IMR-90 (cell line): ENCODE results near the gene LAIR2. TPM values are rescaled to one million over a fixed set of nuclear protein-coding genes. Genes with fewer than 3 reads are reported as not detected.

Experiments used
- ATAC-seq: fragments of 200-7000 bp; cut with Tn5 transposase; 2 replicates; pipeline ENCODE4 v1.9.1; 2020; ENCODE audit warnings: low read depth, mild to moderate bottlenecking, moderate library complexity
- BruUV-seq: library from RNA; stranded (reverse); fragments of 400-500 nt; replicated peaks from 2 replicates; lab custom pipeline; 2021; lab: Mats Ljungman, UMichigan
- CTCF ChIA-PET: fragments of 300-600 bp; formaldehyde crosslinking; extraction: SDS; loops from one replicate; lab custom pipeline; 2021; ENCODE audit warnings: antibody characterized with exemption; lab: Yijun Ruan, JAX
- POLR2A ChIA-PET: fragments of 300-600 bp; sonication (Branson Sonifier 250); formaldehyde crosslinking; loops from one replicate; lab custom pipeline; 2022; ENCODE audit warnings: antibody characterized with exemption; ENCODE audit not compliant: unreplicated experiment; lab: Charles Lee
- DNase-seq: peaks from one replicate; pipeline ENCODE4 v3.0.0; 2013
- H2AFZ ChIP-seq: replicated peaks from 2 replicates; pipeline ENCODE3; 2013; ENCODE audit warnings: low read length, mild to moderate bottlenecking; ENCODE audit not compliant: poor library complexity
- H2AK5ac ChIP-seq: 2 replicates; pipeline ENCODE4 v1.6.1; 2013; ENCODE audit warnings: low read depth, low read length, inconsistent platforms
- H2AK9ac ChIP-seq: replicated peaks from 2 replicates; pipeline ENCODE3; 2013; ENCODE audit warnings: mild to moderate bottlenecking, low read depth, low read length, moderate library complexity; ENCODE audit not compliant: poor library complexity
- H2BK120ac ChIP-seq: 2 replicates; pipeline ENCODE4 v1.6.1; 2013; ENCODE audit warnings: low read depth, low read length, inconsistent platforms
- H2BK15ac ChIP-seq: 3 replicates; pipeline ENCODE4 v1.6.1; 2013; ENCODE audit warnings: low read depth, low read length, inconsistent platforms
- H2BK20ac ChIP-seq: 2 replicates; pipeline ENCODE4 v1.6.1; 2013; ENCODE audit warnings: low read depth, mild to moderate bottlenecking, inconsistent platforms, low read length, moderate library complexity
- H2BK5ac ChIP-seq: 2 replicates; pipeline ENCODE4 v1.6.1; 2013; ENCODE audit warnings: mild to moderate bottlenecking, low read depth, low read length, inconsistent platforms; ENCODE audit not compliant: poor library complexity, severe bottlenecking
- H3K14ac ChIP-seq: replicated peaks from 2 replicates; pipeline ENCODE4 v1.6.1; 2013; ENCODE audit warnings: low read depth, low read length, inconsistent platforms
- H3K18ac ChIP-seq: 2 replicates; pipeline ENCODE4 v1.6.1; 2013; ENCODE audit warnings: low read depth, low read length, control low read depth
- H3K23ac ChIP-seq: 2 replicates; pipeline ENCODE4 v1.6.1; 2013; ENCODE audit warnings: low read depth, low read length, inconsistent platforms
- H3K27ac ChIP-seq: 2 replicates; pipeline ENCODE4 v1.5.1; 2013; ENCODE audit warnings: mild to moderate bottlenecking, control low read depth, low read length; ENCODE audit not compliant: insufficient read depth
- H3K27me3 ChIP-seq: 2 replicates; pipeline ENCODE4 v1.6.1; 2013; ENCODE audit warnings: low read length; ENCODE audit not compliant: control insufficient read depth, insufficient read depth
- H3K36me3 ChIP-seq: 2 replicates; pipeline ENCODE4 v1.6.1; 2013; ENCODE audit warnings: low read length, mixed read lengths; ENCODE audit not compliant: control insufficient read depth, insufficient read depth
- H3K4ac ChIP-seq: 2 replicates; pipeline ENCODE4 v1.6.1; 2013; ENCODE audit warnings: low read depth, low read length, inconsistent platforms
- H3K4me1 ChIP-seq: 2 replicates; pipeline ENCODE4 v1.6.1; 2013; ENCODE audit warnings: low read length, mixed read lengths; ENCODE audit not compliant: control insufficient read depth, insufficient read depth
- H3K4me2 ChIP-seq: 2 replicates; pipeline ENCODE4 v1.6.1; 2013; ENCODE audit warnings: low read depth, mild to moderate bottlenecking, control low read depth, low read length, moderate library complexity
- H3K4me3 ChIP-seq: 2 replicates; pipeline ENCODE4 v1.5.1; 2013; ENCODE audit warnings: low read depth, mild to moderate bottlenecking, control low read depth, low read length, moderate library complexity; ENCODE audit not compliant: insufficient read depth
- H3K56ac ChIP-seq: 2 replicates; pipeline ENCODE4 v1.6.1; 2013; ENCODE audit warnings: low read length, inconsistent platforms; ENCODE audit not compliant: insufficient read depth; ENCODE audit errors: extremely low read depth
- H3K79me1 ChIP-seq, 2 experiments: 2 replicates each; pipeline ENCODE4 v1.6.1; 2013; ENCODE audit warnings: low read length in 2 of 2, inconsistent platforms in 1 of 2, low read depth in 1 of 2
- H3K9ac ChIP-seq: 2 replicates; pipeline ENCODE4 v1.6.1; 2013; ENCODE audit warnings: low read depth, low read length, control low read depth
- H3K9me1 ChIP-seq: 2 replicates; pipeline ENCODE4 v1.6.1; 2013; ENCODE audit warnings: low read length, inconsistent platforms; ENCODE audit not compliant: insufficient read depth
- H3K9me3 ChIP-seq: 2 replicates; pipeline ENCODE4 v1.6.1; 2013; ENCODE audit warnings: low read length; ENCODE audit not compliant: control insufficient read depth, insufficient read depth
- H4K20me1 ChIP-seq: 2 replicates; pipeline ENCODE4 v1.6.1; 2013; ENCODE audit warnings: low read length, inconsistent platforms; ENCODE audit not compliant: insufficient read depth
- H4K5ac ChIP-seq: 2 replicates; pipeline ENCODE4 v1.6.1; 2013; ENCODE audit warnings: mild to moderate bottlenecking, low read depth, low read length, control low read depth
- H4K8ac ChIP-seq, 2 experiments: 2 replicates each; pipeline ENCODE4 v1.6.1; 2013; ENCODE audit warnings: low read depth in 2 of 2, low read length in 2 of 2, control low read depth in 1 of 2, inconsistent platforms in 1 of 2
- H4K91ac ChIP-seq: 2 replicates; pipeline ENCODE4 v1.6.1; 2013; ENCODE audit warnings: low read depth, low read length, inconsistent platforms; ENCODE audit not compliant: insufficient read depth
- BHLHE40 ChIP-seq: fragments of 150-350 bp; IDR thresholded peaks from 2 replicates; pipeline ENCODE4 v1.6.1; 2016; ENCODE audit warnings: mild to moderate bottlenecking, low read depth, low read length
- CEBPB ChIP-seq: IDR thresholded peaks from 2 replicates; pipeline ENCODE4 v1.6.1; 2012; ENCODE audit warnings: low read depth, low read length, improper control_type of control experiment
- CHD1 ChIP-seq: IDR thresholded peaks from 2 replicates; pipeline ENCODE4 v1.6.1; 2012; ENCODE audit warnings: low read depth, low read length, improper control_type of control experiment
- FOS ChIP-seq: fragments of 150-350 bp; IDR thresholded peaks from 2 replicates; pipeline ENCODE4 v1.6.1; 2016; ENCODE audit warnings: low read depth, low read length
- MAFK ChIP-seq: IDR thresholded peaks from 2 replicates; pipeline ENCODE4 v1.6.1; 2012; ENCODE audit warnings: low read depth, low read length, improper control_type of control experiment
- MAZ ChIP-seq: IDR thresholded peaks from 2 replicates; pipeline ENCODE4 v1.6.1; 2012; ENCODE audit warnings: low read depth, mild to moderate bottlenecking, low read length, improper control_type of control experiment, moderate library complexity, borderline replicate concordance
- MXI1 ChIP-seq: IDR thresholded peaks from 2 replicates; pipeline ENCODE4 v1.6.1; 2012; ENCODE audit warnings: low read depth, mild to moderate bottlenecking, low read length, moderate library complexity, borderline replicate concordance
- NFE2L2 ChIP-seq: fragments of 150-350 bp; IDR thresholded peaks from 2 replicates; pipeline ENCODE4 v1.6.1; 2016; ENCODE audit warnings: low read depth, mild to moderate bottlenecking, low read length
- POLR2A ChIP-seq: IDR thresholded peaks from 2 replicates; pipeline ENCODE4 v1.6.1; 2012; ENCODE audit warnings: mild to moderate bottlenecking, low read depth, low read length
- RAD21 ChIP-seq: IDR thresholded peaks from 2 replicates; pipeline ENCODE4 v1.6.1; 2012; ENCODE audit warnings: low read length, improper control_type of control experiment
- RCOR1 ChIP-seq: IDR thresholded peaks from 2 replicates; pipeline ENCODE4 v1.6.1; 2012; ENCODE audit warnings: mild to moderate bottlenecking, low read length, improper control_type of control experiment; ENCODE audit not compliant: insufficient replicate concordance
- RFX5 ChIP-seq: IDR thresholded peaks from 2 replicates; pipeline ENCODE4 v1.8.0; 2012; ENCODE audit warnings: low read depth, mild to moderate bottlenecking, low read length, moderate library complexity
- SMC3 ChIP-seq: fragments of 150-350 bp; IDR thresholded peaks from 2 replicates; pipeline ENCODE4 v1.6.1; 2016; ENCODE audit warnings: low read depth, mild to moderate bottlenecking, antibody characterized with exemption, low read length, moderate library complexity
- WGBS, 2 experiments: methylation state at CpG; one replicate each; pipeline versions ENCODE4 v1.1.5 to v1.1.7; 2013; ENCODE audit warnings: missing lambda C conversion rate in 2 of 2; ENCODE audit not compliant: insufficient read length in 1 of 2; ENCODE audit errors: extremely low coverage in 2 of 2; 5-methylcytosine and 5-hydroxymethylcytosine counted together
- dilution Hi-C: fragments of 300-500 bp; cut with HindIII; formaldehyde crosslinking; loops from one replicate; pipeline ENCODE4 v1.14.3; 2018; ENCODE audit warnings: low sequenced_read_pairs; ENCODE audit not compliant: unreplicated experiment
- in situ Hi-C: fragments of 300-500 bp; cut with MboI; formaldehyde crosslinking; loops from 3 replicates; pipeline ENCODE4 v1.14.3; 2019; ENCODE audit warnings: low sequenced_read_pairs, inconsistent platforms, mixed read lengths
- intact Hi-C: fragments of 100-400 bp; cut with micrococcal nuclease; formaldehyde crosslinking; loops from 2 replicates; pipeline ENCODE4 v1.10.0; 2022
- polyA plus RNA-seq, 3 experiments: library from polyadenylated mRNA; depleted of rRNA; stranded (reverse); fragments of >200 nt; gene quantifications; 2 replicates each; pipeline ENCODE4 v1.2.3, GENCODE V29; 2012; ENCODE audit warnings: low replicate concordance in 1 of 3
- total RNA-seq: library from RNA; depleted of rRNA; stranded (reverse); fragments of >200 nt; gene quantifications from 2 replicates; pipeline ENCODE4 v1.2.3, GENCODE V29; 2012
- TF ChIP-seq, protein P1 (sequence below): conservative IDR thresholded peaks from 2 replicates; pipeline ENCODE4 v1.5.1; 2012; ENCODE audit warnings: mild to moderate bottlenecking, low read depth, low read length, improper control_type of control experiment
- TF ChIP-seq, protein P2 (sequence below): fragments of 150-350 bp; IDR thresholded peaks from 2 replicates; pipeline ENCODE4 v1.6.1; 2017; ENCODE audit warnings: mild to moderate bottlenecking, antibody characterized with exemption, low read length, low read depth
- TF ChIP-seq, protein P3 (sequence below): fragments of 150-350 bp; IDR thresholded peaks from 2 replicates; pipeline ENCODE4 v1.6.1; 2016; ENCODE audit warnings: low read depth, mild to moderate bottlenecking, low read length, moderate library complexity, borderline replicate concordance

LAIR2 gene
- total and polyA plus RNA-seq, 2 of the 4 experiments (the other 2 are of a cell fraction) = not detected

DNA sequence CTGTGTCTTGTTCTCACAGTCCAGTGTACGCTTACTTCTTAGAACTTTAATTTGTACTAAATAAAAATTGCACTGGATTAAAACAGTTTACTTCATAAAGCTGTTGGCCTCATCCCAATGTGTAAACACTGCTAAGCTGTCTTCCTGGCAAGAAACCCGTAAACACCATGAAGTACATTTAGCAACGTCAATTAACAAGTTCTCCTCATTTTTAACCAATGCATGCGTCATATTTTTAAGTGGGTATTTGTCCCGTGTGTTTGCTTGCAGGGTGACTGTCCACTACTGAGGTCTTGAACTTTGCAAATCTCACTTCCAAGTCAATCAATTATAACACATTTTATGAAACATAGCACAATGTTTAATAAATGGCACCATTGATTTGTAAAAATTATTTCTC is 28.2 kb downstream of the LAIR2 start:
- Histone ChIP-seq H2AFZ (no peak overlapping the region), H3K9me3 (peaks cover 21% of the 10 kb centered on the region), H3K56ac (no peak overlapping the region), H3K4me1 (no peaks in the 10 kb centered on the region), H3K4ac (no peak overlapping the region), H2BK20ac (no peak overlapping the region), H2BK120ac (no peak overlapping the region), H3K27ac (no peak overlapping the region), H4K5ac (no peak overlapping the region), H2BK5ac (no peak overlapping the region), H3K18ac (no peak overlapping the region), H4K20me1 (no peaks in the 10 kb centered on the region), H3K79me1 (no peaks in the 10 kb centered on the region), H3K23ac (no peak overlapping the region), H3K9me1 (no peaks in the 10 kb centered on the region), H4K8ac (no peak overlapping the region), H3K9ac (no peak overlapping the region), H3K4me3 (no peak overlapping the region), H3K14ac (no peak overlapping the region), H2BK15ac (no peak overlapping the region), H2AK9ac (no peak overlapping the region), H4K91ac (no peak overlapping the region), H3K27me3 (no peaks in the 10 kb centered on the region), H3K36me3 (no peaks in the 10 kb centered on the region), H3K4me2 (no peak overlapping the region), H2AK5ac (no peak overlapping the region)
- no CpG with 5 or more reads among the region's 5 CpGs for WGBS, 2 experiments
- intact Hi-C loops (no loop called here), dilution Hi-C loops (no loop called here), in situ Hi-C loops (no loop called here)
- no peak for DNase-seq
- TF ChIP-seq RCOR1 (no peak), NFE2L2 (no peak), CEBPB (no peak), RFX5 (no peak), POLR2A (no peak), MAZ (no peak), MXI1 (no peak), CHD1 (no peak), RAD21 (no peak), MAFK (no peak), BHLHE40 (no peak), SMC3 (no peak), FOS (no peak)
- TF ChIP-seq, protein P1, sequence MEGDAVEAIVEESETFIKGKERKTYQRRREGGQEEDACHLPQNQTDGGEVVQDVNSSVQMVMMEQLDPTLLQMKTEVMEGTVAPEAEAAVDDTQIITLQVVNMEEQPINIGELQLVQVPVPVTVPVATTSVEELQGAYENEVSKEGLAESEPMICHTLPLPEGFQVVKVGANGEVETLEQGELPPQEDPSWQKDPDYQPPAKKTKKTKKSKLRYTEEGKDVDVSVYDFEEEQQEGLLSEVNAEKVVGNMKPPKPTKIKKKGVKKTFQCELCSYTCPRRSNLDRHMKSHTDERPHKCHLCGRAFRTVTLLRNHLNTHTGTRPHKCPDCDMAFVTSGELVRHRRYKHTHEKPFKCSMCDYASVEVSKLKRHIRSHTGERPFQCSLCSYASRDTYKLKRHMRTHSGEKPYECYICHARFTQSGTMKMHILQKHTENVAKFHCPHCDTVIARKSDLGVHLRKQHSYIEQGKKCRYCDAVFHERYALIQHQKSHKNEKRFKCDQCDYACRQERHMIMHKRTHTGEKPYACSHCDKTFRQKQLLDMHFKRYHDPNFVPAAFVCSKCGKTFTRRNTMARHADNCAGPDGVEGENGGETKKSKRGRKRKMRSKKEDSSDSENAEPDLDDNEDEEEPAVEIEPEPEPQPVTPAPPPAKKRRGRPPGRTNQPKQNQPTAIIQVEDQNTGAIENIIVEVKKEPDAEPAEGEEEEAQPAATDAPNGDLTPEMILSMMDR = no peak
- TF ChIP-seq, protein P2, sequence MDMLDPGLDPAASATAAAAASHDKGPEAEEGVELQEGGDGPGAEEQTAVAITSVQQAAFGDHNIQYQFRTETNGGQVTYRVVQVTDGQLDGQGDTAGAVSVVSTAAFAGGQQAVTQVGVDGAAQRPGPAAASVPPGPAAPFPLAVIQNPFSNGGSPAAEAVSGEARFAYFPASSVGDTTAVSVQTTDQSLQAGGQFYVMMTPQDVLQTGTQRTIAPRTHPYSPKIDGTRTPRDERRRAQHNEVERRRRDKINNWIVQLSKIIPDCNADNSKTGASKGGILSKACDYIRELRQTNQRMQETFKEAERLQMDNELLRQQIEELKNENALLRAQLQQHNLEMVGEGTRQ = no peak
- TF ChIP-seq, protein P3, sequence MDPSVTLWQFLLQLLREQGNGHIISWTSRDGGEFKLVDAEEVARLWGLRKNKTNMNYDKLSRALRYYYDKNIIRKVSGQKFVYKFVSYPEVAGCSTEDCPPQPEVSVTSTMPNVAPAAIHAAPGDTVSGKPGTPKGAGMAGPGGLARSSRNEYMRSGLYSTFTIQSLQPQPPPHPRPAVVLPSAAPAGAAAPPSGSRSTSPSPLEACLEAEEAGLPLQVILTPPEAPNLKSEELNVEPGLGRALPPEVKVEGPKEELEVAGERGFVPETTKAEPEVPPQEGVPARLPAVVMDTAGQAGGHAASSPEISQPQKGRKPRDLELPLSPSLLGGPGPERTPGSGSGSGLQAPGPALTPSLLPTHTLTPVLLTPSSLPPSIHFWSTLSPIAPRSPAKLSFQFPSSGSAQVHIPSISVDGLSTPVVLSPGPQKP = no peak
- CTCF ChIA-PET = no interaction called here
- no peak for ATAC-seq
- POLR2A ChIA-PET = no interaction called here
- no TSS peak for BruUV-seq
